Right cardiac atrium (tissue), 5 donors: ENCODE data around the gene BMX. TPM values are rescaled to one million over a fixed set of nuclear protein-coding genes. Genes with fewer than 3 reads are reported as not detected.

Experiments
- ATAC-seq, 2 donors: fragments of 200-7000 bp; cut with Tn5 transposase; one replicate each; pipeline versions ENCODE4 v1.8.0 to v1.9.1; 2020; ENCODE audit warnings: moderate library complexity in 2 of 2, mild to moderate bottlenecking in 1 of 2
- DNase-seq, 3 donors: peaks; one replicate each; pipeline ENCODE4 v3.0.0-alpha.2; 2020
- H3K27ac ChIP-seq: one replicate; pipeline ENCODE4 v1.5.1; 2013; ENCODE audit warnings: mild to moderate bottlenecking, low read length, control low read depth, moderate library complexity
- H3K27me3 ChIP-seq: one replicate; pipeline ENCODE4 v1.6.1; 2013; ENCODE audit not compliant: control insufficient read depth, insufficient read depth
- H3K4me1 ChIP-seq: one replicate; pipeline ENCODE4 v1.6.1; 2013; ENCODE audit warnings: low read length; ENCODE audit not compliant: control insufficient read depth, insufficient read depth
- H3K4me3 ChIP-seq: one replicate; pipeline ENCODE4 v1.5.1; 2013; ENCODE audit warnings: low read length, control low read depth
- H3K9me3 ChIP-seq: one replicate; pipeline ENCODE4 v1.6.1; 2013; ENCODE audit warnings: low read length; ENCODE audit not compliant: control insufficient read depth
- WGBS: extraction: QIAGEN DNeasy Blood & Tissue Kit; methylation state at CpG from one replicate; pipeline ENCODE4 v1.1.7; 2013; 5-methylcytosine and 5-hydroxymethylcytosine counted together
- intact Hi-C, 4 donors: fragments of 100-400 bp; cut with DNase I; formaldehyde crosslinking; loops; one replicate each; pipeline versions ENCODE4 v1.11.0 to v1.14.0; 2022 to 2023
- polyA plus RNA-seq: library from polyadenylated mRNA; stranded (reverse); fragments of 200-250 nt; gene quantifications from one replicate; pipeline ENCODE4 v1.2.3, GENCODE V29; 2013
- total RNA-seq, 4 donors: library from RNA; stranded (reverse); fragmentation: NEBNext Ultra II Directional; extraction: Animal tissue kit (Norgen Biotek cat#: 25700); gene quantifications; one replicate each; pipeline ENCODE4 v1.2.1, GENCODE V29; 2021
- donor health status: healthy with polysubstance abuse.
- donor health status: DM: no; HTN: yes; CAD: no.
- donor health status: DM: no; HTN: no; CAD: no.
- donor health status: DM: no; HTN: yes; CAD: no; lungs with severe emphysema.
- donor health status: DM: yes; HTN: yes; CAD: no.

Gene BMX
- total and polyA plus RNA-seq, 5 donors = 4.7 to 16.3 (median 6.9) TPM

DNA sequence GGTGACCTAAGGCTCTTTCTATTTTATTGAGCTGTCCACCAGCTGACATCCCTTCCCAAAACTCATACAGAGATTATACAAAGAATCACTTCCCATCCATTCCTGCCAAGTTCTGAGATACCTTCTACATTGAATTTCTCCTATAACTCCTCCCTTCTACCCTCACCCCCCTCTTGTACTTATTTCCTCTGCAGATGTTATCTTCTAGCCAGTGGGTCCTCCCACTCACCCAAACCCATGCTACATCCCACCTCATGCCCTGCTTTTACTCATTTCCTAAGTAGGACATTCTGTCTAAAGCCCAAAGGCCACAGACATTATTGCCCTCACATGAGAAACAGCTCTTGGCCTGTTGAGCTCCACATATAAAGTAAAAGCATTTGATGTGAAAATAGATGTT, 28.6 kb downstream of the BMX start:
- Histone ChIP-seq H3K27me3 (no peaks in the 10 kb centered on the region), H3K9me3 (no peaks in the 10 kb centered on the region), H3K27ac (no peak overlapping the region), H3K4me1 (no peaks in the 10 kb centered on the region), H3K4me3 (no peak overlapping the region)
- DNase-seq (no peak), ATAC-seq (no peak)
- intact Hi-C loops = no loop called here

DNA sequence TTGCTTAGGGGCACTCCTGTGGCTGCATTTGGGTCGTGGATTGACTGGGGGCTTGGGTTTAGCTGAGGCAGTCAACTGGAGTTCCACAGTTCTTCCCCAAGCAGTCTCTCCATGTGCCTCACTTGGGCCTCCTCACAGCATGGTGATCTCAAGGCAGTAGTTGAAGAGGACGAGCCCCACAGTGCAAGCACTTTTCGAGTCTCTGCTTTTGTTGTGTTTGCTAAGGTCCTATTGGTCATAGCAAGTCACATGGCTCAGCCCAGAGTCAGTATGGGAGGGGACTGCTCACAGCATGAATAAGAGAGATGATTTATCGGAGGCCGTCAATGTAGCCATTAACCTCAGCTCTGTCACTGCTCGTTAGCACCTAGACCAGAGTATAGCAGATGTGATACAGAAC, 29.7 kb downstream of the BMX start:
- intact Hi-C loops = no loop called here
- H3K27me3 ChIP-seq = no peaks in the 10 kb centered on the region

DNA sequence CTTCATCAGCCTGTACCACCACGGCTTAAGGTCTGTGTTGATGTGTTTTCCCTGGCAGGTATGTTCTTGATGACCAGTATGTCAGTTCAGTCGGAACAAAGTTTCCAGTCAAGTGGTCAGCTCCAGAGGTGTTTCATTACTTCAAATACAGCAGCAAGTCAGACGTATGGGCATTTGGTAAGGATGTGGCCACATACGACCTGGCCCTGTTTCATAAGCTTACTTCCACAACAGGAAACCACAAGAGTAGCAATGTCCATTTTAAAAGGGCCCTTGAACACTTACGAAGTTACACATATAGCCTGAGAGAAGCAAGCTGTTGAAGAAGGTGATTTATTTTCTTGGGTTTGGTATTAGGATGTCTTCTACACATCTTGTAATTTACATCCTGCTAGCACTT, 46.1 kb downstream of the BMX start:
- Histone ChIP-seq H3K9me3 (no peaks in the 10 kb centered on the region), H3K4me3 (no peak overlapping the region), H3K27me3 (no peaks in the 10 kb centered on the region), H3K4me1 (no peaks in the 10 kb centered on the region), H3K27ac (no peak overlapping the region)
- no peak for ATAC-seq
- 82% methylated on average over 5 of the region's 5 CpGs for WGBS
- intact Hi-C loops = no loop called here
- DNase-seq = no peak

More for the DNA sequence above, 29.7 kb downstream of the BMX start:
- H3K27ac ChIP-seq = no peak overlapping the region
- 90% methylated on average over 6 of the region's 6 CpGs for WGBS
- no peaks in the 10 kb centered on the region for H3K4me1 ChIP-seq
- ATAC-seq (no peak), DNase-seq (no peak)
- no peak overlapping the region for H3K4me3 ChIP-seq
- no peaks in the 10 kb centered on the region for H3K9me3 ChIP-seq

DNA sequence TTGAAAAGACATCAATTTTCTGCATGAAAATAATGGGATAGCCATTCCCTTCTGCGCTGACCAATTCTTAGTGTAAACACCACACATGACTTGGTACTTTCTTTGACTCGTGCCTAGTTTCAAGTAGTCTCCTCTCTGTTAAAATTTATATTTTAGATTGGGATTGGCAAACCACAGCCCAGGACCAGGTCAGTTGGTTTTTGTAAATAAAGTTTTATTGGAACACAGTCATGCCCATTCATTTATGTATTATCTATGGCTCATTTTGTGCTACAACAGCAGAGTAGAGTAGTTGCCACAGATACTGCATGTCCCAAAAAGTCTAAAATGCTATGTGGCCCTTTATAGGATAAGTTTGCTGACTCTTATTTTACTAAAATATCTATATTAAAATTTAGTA, 46.7 kb downstream of the BMX start:
- 92% methylated on average over 2 of the region's 2 CpGs for WGBS
- ATAC-seq = no peak
- intact Hi-C loops = no loop called here

DNA sequence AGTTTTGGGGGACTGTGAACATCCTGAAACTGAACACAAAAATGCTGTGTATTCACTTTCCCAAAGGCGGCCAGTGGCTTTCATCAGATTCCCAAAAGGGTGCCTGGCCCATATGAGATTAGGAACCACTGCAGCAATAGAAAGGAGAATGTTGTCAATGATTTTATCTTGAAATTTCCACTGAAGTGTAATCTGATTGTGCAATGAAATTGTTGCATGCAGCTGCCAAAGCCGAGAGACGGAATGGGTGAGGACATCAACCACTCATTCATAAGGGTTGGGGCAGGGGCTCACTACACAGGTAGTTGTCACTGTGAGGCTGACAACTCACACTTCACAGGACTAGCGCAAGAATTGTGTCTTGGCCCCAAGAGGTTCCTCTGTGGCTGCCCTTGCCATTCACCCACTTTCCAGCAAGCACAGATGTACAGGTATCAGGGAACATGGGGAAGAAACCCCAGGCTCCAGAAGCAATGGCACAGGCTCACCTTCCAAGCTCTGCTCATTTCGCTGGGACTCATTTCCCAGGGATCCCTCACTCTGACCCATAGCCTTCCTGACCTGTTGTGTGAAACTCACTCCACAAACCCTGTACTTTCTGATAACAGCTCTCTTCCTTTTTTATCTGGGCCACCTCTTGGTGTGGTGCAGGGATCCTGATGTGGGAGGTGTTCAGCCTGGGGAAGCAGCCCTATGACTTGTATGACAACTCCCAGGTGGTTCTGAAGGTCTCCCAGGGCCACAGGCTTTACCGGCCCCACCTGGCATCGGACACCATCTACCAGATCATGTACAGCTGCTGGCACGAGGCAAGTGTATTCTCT, 48.8 kb downstream of the BMX start:
- H3K27me3 ChIP-seq = no peaks in the 10 kb centered on the region
- H3K4me1 ChIP-seq = no peaks in the 10 kb centered on the region
- 84% methylated on average over 8 of the region's 8 CpGs for WGBS
- H3K4me3 ChIP-seq = no peak overlapping the region
- no peak for ATAC-seq
- no peaks in the 10 kb centered on the region for H3K9me3 ChIP-seq
- H3K27ac ChIP-seq = no peak overlapping the region
- intact Hi-C loops = no loop called here
- no peak for DNase-seq

More for the DNA sequence above, 46.7 kb downstream of the BMX start:
- Histone ChIP-seq H3K9me3 (no peaks in the 10 kb centered on the region), H3K4me3 (no peak overlapping the region), H3K4me1 (no peaks in the 10 kb centered on the region), H3K27ac (no peak overlapping the region), H3K27me3 (no peaks in the 10 kb centered on the region)
- no peak for DNase-seq

DNA sequence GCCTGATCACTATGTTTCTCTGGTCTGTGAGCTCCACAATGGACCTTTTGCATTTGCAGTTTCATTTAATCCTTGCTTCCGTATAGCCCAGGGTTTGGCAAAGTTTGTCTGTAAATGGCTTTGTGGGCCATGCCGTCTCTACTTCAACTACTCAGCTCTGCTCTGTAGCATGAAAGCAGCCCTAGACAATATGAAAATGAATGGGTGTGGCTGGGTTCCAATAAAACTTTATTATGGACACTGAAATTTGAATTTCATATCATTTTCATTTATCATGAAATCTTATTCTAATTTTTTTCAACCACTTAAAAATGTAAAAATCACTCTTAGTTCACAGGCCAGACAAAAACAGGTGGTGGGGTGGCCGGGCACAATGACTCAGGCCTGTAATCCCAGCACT, 58.6 kb downstream of the BMX start:
- intact Hi-C loops = no loop called here
- 98% methylated on average over 3 of the region's 3 CpGs for WGBS
- Histone ChIP-seq H3K27ac (no peak overlapping the region), H3K4me3 (no peak overlapping the region), H3K9me3 (no peaks in the 10 kb centered on the region), H3K27me3 (no peaks in the 10 kb centered on the region), H3K4me1 (no peaks in the 10 kb centered on the region)
- no peak for ATAC-seq
- DNase-seq = no peak

DNA sequence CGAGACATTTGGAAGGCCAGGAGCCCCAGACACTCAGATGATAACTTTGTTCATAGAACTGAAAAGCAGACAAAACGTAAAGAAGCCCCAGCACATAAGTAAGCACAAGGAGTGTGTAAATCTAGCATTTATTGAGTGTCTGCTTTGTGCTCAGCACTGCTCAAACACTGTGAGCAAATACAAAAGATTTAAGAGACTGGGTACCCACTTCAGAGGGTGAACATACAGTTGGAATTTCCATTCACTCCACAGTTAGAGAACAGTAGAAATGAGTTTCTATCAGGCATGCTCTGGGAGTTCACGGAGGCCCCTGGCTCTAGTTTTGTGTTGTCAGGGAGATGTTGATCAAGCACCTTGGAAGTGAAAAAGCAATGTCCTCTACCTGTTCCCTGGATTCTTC, 60.3 kb downstream of the BMX start:
- intact Hi-C loops = loop anchor here in 2 of 4 donors (10.0 kb wide), 1 partner anchor 66 kb away; the partner anchor contains the start of gene PIR (in 2 of the 2)
- DNase-seq = no peak
- H3K27me3 ChIP-seq = no peaks in the 10 kb centered on the region
- H3K9me3 ChIP-seq = no peaks in the 10 kb centered on the region
- 89% methylated on average over 3 of the region's 3 CpGs for WGBS
- peaks cover 3% of the 10 kb centered on the region for H3K4me1 ChIP-seq
- no peak for ATAC-seq
- no peak overlapping the region for H3K4me3 ChIP-seq
- no peak overlapping the region for H3K27ac ChIP-seq

DNA sequence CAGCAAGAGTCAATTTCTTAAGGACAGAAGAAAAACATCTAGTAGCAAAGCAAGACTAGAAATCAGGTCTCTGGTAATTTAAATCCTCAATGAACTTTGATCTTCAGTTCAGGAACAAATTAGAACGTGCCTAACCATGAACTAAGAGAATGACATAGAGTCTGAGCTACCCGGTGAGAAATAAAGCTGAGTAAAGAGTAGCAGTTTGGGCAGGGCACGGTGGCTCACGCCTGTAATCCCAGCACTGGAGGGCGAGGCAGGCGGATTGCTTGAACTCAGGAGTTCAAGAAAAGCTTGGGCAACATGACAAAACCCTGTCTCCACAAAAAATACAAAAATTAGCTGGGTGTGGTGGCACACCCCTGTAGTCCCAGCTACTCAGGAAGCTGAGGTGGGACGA, 62.4 kb downstream of the BMX start:
- Histone ChIP-seq H3K4me1 (peaks cover 3% of the 10 kb centered on the region), H3K27me3 (no peaks in the 10 kb centered on the region), H3K9me3 (no peaks in the 10 kb centered on the region), H3K4me3 (no peak overlapping the region), H3K27ac (no peak overlapping the region)
- intact Hi-C loops = loop anchor here in 2 of 4 donors (10.0 kb wide), 1 partner anchor 68 kb away; the partner anchor contains the start of gene PIR (in 2 of the 2)
- 84% methylated on average over 7 of the region's 7 CpGs for WGBS
- DNase-seq = no peak
- peak in 1 of 2 donors; percentile 56 for ATAC-seq

DNA sequence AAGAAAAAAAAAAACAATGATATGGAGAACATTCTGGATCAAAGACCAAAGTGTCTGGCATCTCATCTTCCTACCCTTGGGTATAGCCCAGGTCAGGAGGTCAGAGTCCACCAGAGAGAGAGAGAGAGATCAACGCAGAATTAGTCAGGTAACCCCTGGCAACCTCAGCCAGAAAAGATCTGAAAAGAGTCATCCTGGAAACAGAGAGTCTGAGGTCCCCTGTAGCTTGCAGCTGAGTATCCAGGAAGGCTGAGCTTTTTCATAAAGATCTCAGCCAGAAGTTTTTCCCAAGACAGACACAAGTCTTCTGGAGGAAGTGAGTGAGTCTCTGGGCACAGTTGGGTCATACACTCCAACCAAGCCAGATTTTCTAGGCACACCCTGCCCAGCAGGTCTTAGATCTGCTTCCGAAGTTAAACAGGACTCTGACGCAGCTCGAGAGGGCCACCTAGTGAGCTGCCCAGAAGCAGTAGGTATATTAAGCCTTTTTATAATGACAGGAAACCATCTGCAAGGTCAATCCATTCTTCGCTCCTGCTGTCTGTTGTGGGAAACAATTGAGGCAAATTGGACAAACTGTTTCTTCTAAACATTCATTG, 64.5 kb downstream of the BMX start:
- H3K4me1 ChIP-seq = peaks cover 3% of the 10 kb centered on the region
- intact Hi-C loops = loop anchor here in 3 of 4 donors (2.0 to 10.0 kb wide), 2 partner anchors 66 to 70 kb away; partner anchors contain the start of gene PIR (in 2 of the 3)
- peak; percentile 70 to 84 (median 73) for DNase-seq
- H3K27me3 ChIP-seq = no peaks in the 10 kb centered on the region
- no peak overlapping the region for H3K4me3 ChIP-seq
- H3K27ac ChIP-seq = no peak overlapping the region
- H3K9me3 ChIP-seq = no peaks in the 10 kb centered on the region
- WGBS = 13% methylated on average over 5 of the region's 5 CpGs
- ATAC-seq = peak; percentile 91 to 96

DNA sequence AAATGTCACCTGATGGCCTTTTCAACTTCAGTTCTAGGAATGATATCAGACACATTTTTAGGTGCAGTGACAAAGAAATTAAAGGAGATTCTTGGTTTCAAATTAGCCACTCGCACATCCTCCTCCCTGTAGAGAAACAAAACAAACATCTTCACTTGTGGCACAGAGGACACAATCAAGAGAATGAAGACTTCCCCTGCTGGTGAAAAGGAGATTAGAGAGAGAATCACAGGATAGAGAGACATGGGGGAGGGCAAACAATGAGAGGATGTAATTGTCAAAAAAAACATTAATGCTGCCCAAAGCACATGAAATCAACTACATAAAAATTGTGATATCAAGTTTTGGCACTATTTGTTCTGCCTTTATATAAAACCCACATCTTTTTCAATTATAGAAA, 65.6 kb downstream of the BMX start:
- Histone ChIP-seq H3K4me3 (no peak overlapping the region), H3K9me3 (no peaks in the 10 kb centered on the region), H3K27ac (no peak overlapping the region), H3K4me1 (peaks cover 3% of the 10 kb centered on the region), H3K27me3 (no peaks in the 10 kb centered on the region)
- DNase-seq = no peak
- no peak for ATAC-seq
- WGBS = 37% methylated on average over 1 of the region's 1 CpG
- intact Hi-C loops = loop anchor here in 2 of 4 donors (10.0 kb wide), 1 partner anchor 71 kb away; the partner anchor contains the start of gene PIR (in 2 of the 2)

DNA sequence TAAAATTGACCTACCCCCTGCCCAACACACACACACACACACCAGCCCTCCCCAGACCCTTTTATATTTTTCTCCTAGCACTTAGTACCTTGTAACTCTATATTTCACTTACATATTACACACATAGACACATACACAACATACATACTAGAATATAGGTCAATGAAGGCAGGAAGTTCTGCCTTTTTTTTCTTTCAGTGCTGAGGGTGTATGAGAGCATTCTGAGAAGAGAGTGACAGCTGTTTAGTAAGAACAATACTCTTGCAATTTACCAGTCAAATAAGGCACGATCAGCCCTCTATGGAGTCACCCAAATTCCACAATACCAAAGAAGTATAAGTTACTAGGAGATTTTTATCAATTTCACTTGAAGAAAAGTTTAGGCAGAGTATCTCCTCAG, 66.7 kb downstream of the BMX start:
- H3K4me3 ChIP-seq = no peak overlapping the region
- no peak overlapping the region for H3K27ac ChIP-seq
- no peak for DNase-seq
- peaks cover 3% of the 10 kb centered on the region for H3K4me1 ChIP-seq
- 81% methylated on average over 1 of the region's 1 CpG for WGBS
- no peaks in the 10 kb centered on the region for H3K27me3 ChIP-seq
- no peak for ATAC-seq
- intact Hi-C loops = loop anchor here in 2 of 4 donors (10.0 kb wide), 1 partner anchor 72 kb away; the partner anchor contains the start of gene PIR (in 2 of the 2)
- H3K9me3 ChIP-seq = no peaks in the 10 kb centered on the region
